IPS-20b (cell line): Measurements from ENCODE around the gene SLC34A3.

Experiments
- H3K27ac ChIP-seq: one replicate; pipeline ENCODE4 v1.5.1; 2013; ENCODE audit warnings: low read length
- H3K27me3 ChIP-seq: 2 replicates; pipeline ENCODE4 v1.6.1; 2013; ENCODE audit warnings: mild to moderate bottlenecking, low read length, inconsistent platforms; ENCODE audit not compliant: insufficient read depth
- H3K36me3 ChIP-seq: 2 replicates; pipeline ENCODE4 v1.6.1; 2013; ENCODE audit warnings: low read depth, mild to moderate bottlenecking, inconsistent platforms, low read length, moderate library complexity; ENCODE audit not compliant: insufficient read depth
- H3K4me1 ChIP-seq: 2 replicates; pipeline ENCODE4 v1.6.1; 2013; ENCODE audit warnings: mild to moderate bottlenecking, control low read depth, inconsistent platforms, low read length, moderate library complexity; ENCODE audit not compliant: insufficient read depth
- H3K4me3 ChIP-seq: 2 replicates; pipeline ENCODE4 v1.5.1; 2013; ENCODE audit warnings: mild to moderate bottlenecking, low read length, inconsistent platforms
- H3K9ac ChIP-seq: 2 replicates; pipeline ENCODE4 v1.6.1; 2013; ENCODE audit warnings: low read depth, mild to moderate bottlenecking, inconsistent platforms, low read length, moderate library complexity
- H3K9me3 ChIP-seq: 2 replicates; pipeline ENCODE4 v1.6.1; 2013; ENCODE audit warnings: mild to moderate bottlenecking, low read depth, low read length, inconsistent platforms; ENCODE audit not compliant: insufficient read depth

The SLC34A3 gene

DNA sequence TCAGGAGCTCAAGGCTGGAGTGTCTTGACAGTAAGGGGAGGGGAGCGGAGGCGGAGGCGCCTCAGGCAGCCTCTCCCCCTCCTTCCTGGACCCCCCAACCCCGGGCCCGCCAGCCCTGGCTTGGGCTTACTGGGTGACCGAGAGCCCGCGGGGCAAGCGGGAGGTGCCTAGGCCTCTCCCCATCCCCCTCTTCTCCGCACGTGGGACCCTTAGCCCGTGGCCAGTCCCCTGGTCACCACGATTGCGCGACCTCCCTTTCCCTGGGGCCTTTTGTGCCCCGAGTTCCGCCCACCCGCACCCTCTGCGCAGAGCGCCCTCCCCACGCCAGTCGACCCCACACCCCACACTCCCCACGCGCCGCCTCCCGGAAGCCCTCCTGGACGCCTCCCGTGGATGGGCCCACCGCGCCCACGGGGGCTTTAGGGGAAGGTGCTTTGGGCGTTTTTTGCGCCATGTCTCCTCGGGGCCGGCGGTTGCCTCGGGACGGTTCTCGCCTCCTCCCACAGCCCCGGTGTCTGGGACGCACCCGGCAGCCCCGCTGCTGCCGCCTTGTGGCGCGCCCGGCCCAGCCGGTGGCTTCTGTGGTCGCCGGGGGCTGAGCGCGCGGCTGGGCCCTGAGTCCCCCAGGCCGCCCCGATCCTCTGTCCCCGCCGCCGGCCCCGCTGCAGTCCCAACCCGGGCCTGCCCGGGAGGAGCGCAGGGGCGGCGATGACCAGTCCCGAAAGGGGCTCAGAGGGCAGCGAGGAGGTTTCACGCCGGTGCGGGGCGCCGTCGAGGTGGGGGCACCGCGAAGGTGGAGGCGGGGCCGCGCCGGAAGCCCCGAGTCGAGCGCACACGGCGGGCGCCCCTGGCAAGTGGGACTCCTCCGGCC is 50.0 kb downstream of the SLC34A3 start:
- Histone ChIP-seq H3K4me3 (peak overlapping the region; percentile 55; the same call in 1 of the 2 replicates), H3K4me1 (peaks cover 14% of the 10 kb centered on the region), H3K9me3 (no peaks in the 10 kb centered on the region), H3K27me3 (peaks cover 52% of the 10 kb centered on the region; the same call in 1 of the 2 replicates), H3K27ac (no peak overlapping the region), H3K36me3 (no peaks in the 10 kb centered on the region), H3K9ac (no peak overlapping the region)

DNA sequence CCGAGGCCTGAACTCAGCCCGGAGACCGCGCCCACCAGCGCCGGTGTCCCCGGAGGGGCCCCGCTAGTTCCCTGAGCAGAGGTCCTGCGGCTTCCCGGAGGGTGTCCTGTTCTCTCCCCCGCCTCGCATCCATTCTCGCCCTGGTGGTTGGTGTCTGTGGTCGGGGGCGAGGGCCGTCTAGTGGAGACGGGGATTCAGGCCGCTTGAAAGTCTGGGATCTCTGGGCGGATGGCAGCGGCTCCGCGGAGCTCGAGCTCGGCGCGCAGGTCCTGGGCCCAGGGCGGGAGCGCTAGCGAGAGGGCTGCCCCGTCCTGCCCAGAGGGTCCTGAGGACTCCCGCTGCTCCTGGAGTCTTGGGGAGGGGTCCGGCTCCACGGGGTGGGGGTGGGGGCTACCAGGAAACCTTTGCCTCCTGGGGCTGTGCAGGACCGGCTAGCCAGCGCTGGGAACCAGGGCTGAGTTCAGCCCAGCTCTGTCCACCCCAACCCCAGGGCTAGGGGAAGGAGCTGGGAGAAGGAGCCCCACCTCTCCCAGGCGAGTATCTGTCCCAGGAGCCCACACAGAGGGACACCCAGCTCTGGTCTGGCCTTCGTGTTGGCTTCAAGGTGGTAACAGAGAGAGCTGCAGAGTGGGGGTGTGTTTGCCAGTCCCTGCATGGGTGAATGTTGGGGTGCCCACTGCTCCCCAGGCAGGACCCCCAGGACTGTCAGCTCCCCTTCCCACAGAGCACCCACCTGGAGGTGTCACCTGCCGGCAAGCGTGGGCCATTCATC is 50.8 kb downstream of the SLC34A3 start:
- Histone ChIP-seq H3K27ac (no peak overlapping the region), H3K36me3 (no peaks in the 10 kb centered on the region), H3K4me1 (peaks cover 9% of the 10 kb centered on the region; the same call in 1 of the 2 replicates), H3K9ac (no peak overlapping the region), H3K4me3 (peak overlapping the region; percentile 55; the same call in 1 of the 2 replicates), H3K27me3 (peaks cover 52% of the 10 kb centered on the region; the same call in 1 of the 2 replicates), H3K9me3 (no peaks in the 10 kb centered on the region)
